HG03025 (cell line): ENCODE results near the gene CHRD.

Experiments used
- ATAC-seq: cut with Tn5 transposase; IDR thresholded peaks from one replicate; pipeline ENCODE4 v1.9.1; 2021; ENCODE audit warnings: mild to moderate bottlenecking, moderate library complexity; ENCODE audit not compliant: unreplicated experiment, low FRiP score

Gene CHRD

GRCh38 chr3:184346480-184347190 lies 33.2 kb upstream of the CHRD start:
- ATAC-seq, result no peak

GRCh38 chr3:184347321-184348056 lies 32.4 kb upstream of the CHRD start:
- ATAC-seq, result no peak

- ATAC-seq, result no peak
Measured at GRCh38 chr3:184348057-184348382, 31.8 kb upstream of the CHRD start.

GRCh38 chr3:184349563-184350470 lies 30.0 kb upstream of the CHRD start:
- no peak for ATAC-seq

- ATAC-seq, result no peak
Measured at GRCh38 chr3:184350618-184351017, 29.2 kb upstream of the CHRD start.

- ATAC-seq, result no peak
Measured at GRCh38 chr3:184351511-184352148, 28.2 kb upstream of the CHRD start.

GRCh38 chr3:184352149-184352785 lies 27.6 kb upstream of the CHRD start:
- no peak for ATAC-seq

GRCh38 chr3:184352897-184353545 lies 26.8 kb upstream of the CHRD start:
- ATAC-seq, result no peak

- ATAC-seq, result no peak
Measured at GRCh38 chr3:184353546-184353941, 26.3 kb upstream of the CHRD start.

- ATAC-seq, result no peak
Measured at GRCh38 chr3:184354121-184354728, 25.6 kb upstream of the CHRD start.

GRCh38 chr3:184354754-184355153 lies 25.1 kb upstream of the CHRD start:
- no peak for ATAC-seq

GRCh38 chr3:184355261-184356040 lies 24.4 kb upstream of the CHRD start:
- no peak for ATAC-seq

GRCh38 chr3:184357248-184358123 lies 22.4 kb upstream of the CHRD start:
- no peak for ATAC-seq

- no peak for ATAC-seq
Measured at GRCh38 chr3:184358124-184358767, 21.6 kb upstream of the CHRD start.

GRCh38 chr3:184358921-184359350 lies 20.9 kb upstream of the CHRD start:
- ATAC-seq, result no peak

GRCh38 chr3:184359610-184360009 lies 20.2 kb upstream of the CHRD start:
- ATAC-seq, result no peak
